ENCODE data around the gene ZNF417.

Gene ZNF417

GRCh38 chr19:57927587-57927986, 11.2 kb upstream of the ZNF417 start:
- Histone ChIP-seq H3K9me3 (ENCODE audit: low read length) (peaks cover 2% of the 10 kb centered on the region; the same call in 1 of the 2 replicates), H3K27ac (ENCODE audit: low read depth, low read length, poor library complexity, severe bottlenecking) (no peak overlapping the region), H3K27me3 (ENCODE audit: insufficient read depth, low read length) (no peaks in the 10 kb centered on the region), H3K9me2 (ENCODE audit: low read depth, low read length) (no peaks in the 10 kb centered on the region), H3K36me3 (ENCODE audit: insufficient read depth, low read length) (no peaks in the 10 kb centered on the region), H3K4me1 (ENCODE audit: insufficient read depth, low read length, severe bottlenecking) (no peaks in the 10 kb centered on the region), H3K79me2 (ENCODE audit: insufficient read depth, low read length) (no peaks in the 10 kb centered on the region), H2AFZ (ENCODE audit: low read length) (no peak overlapping the region), H3K4me3 (ENCODE audit: low read depth, low read length, poor library complexity, severe bottlenecking) (no peak overlapping the region), H3K9ac (ENCODE audit: low read length) (no peak overlapping the region), H3K4me2 (ENCODE audit: low read length) (no peak overlapping the region), H3F3A (ENCODE audit: insufficient read depth, low read length) (no peaks in the 10 kb centered on the region), H4K20me1 (ENCODE audit: insufficient read depth, low read length) (no peaks in the 10 kb centered on the region)
- no peak for TF ChIP-seq CTCF (IDR thresholded peaks at IDR 0.05; ENCODE audit: low read length)
- no peak for TF ChIP-seq EZH2 (IDR thresholded peaks at IDR 0.05; ENCODE audit: borderline replicate concordance, low read length)

- Histone ChIP-seq H3K4me2 (ENCODE audit: low read length) (no peak overlapping the region), H3K9ac (ENCODE audit: low read length) (no peak overlapping the region), H3K27ac (ENCODE audit: low read depth, low read length, poor library complexity, severe bottlenecking) (no peak overlapping the region), H3K27me3 (ENCODE audit: insufficient read depth, low read length) (no peaks in the 10 kb centered on the region), H3K36me3 (ENCODE audit: insufficient read depth, low read length) (peaks cover 50% of the 10 kb centered on the region), H3K79me2 (ENCODE audit: insufficient read depth, low read length) (peaks cover 9% of the 10 kb centered on the region; the same call in 1 of the 2 replicates), H3K9me2 (ENCODE audit: low read depth, low read length) (no peaks in the 10 kb centered on the region), H2AFZ (ENCODE audit: low read length) (no peak overlapping the region), H3F3A (ENCODE audit: insufficient read depth, low read length) (no peaks in the 10 kb centered on the region), H3K9me3 (ENCODE audit: low read length) (0 out of 2 replicates have a peak, but pooled peaks cover 2% of the 10 kb centered on the region), H3K4me1 (ENCODE audit: insufficient read depth, low read length, severe bottlenecking) (peaks cover 9% of the 10 kb centered on the region), H4K20me1 (ENCODE audit: insufficient read depth, low read length) (no peaks in the 10 kb centered on the region), H3K4me3 (ENCODE audit: low read depth, low read length, poor library complexity, severe bottlenecking) (no peak overlapping the region)
- no peak for TF ChIP-seq EZH2 (IDR thresholded peaks at IDR 0.05; ENCODE audit: borderline replicate concordance, low read length)
- no peak for TF ChIP-seq CTCF (IDR thresholded peaks at IDR 0.05; ENCODE audit: low read length)
These were observed 1.9 kb downstream of the ZNF417 start for GRCh38 chr19:57914531-57914930.

- Histone ChIP-seq H3K4me1 (ENCODE audit: insufficient read depth, low read length, severe bottlenecking) (no peaks in the 10 kb centered on the region), H3K4me2 (ENCODE audit: low read length) (no peak overlapping the region), H3K9me2 (ENCODE audit: low read depth, low read length) (no peaks in the 10 kb centered on the region), H3K9me3 (ENCODE audit: low read length) (0 out of 2 replicates have a peak, but pooled peaks cover 6% of the 10 kb centered on the region), H3K27ac (ENCODE audit: low read depth, low read length, poor library complexity, severe bottlenecking) (no peak overlapping the region), H2AFZ (ENCODE audit: low read length) (no peak overlapping the region), H3K9ac (ENCODE audit: low read length) (no peak overlapping the region), H3K79me2 (ENCODE audit: insufficient read depth, low read length) (no peaks in the 10 kb centered on the region), H4K20me1 (ENCODE audit: insufficient read depth, low read length) (no peaks in the 10 kb centered on the region), H3K4me3 (ENCODE audit: low read depth, low read length, poor library complexity, severe bottlenecking) (no peak overlapping the region), H3K27me3 (ENCODE audit: insufficient read depth, low read length) (no peaks in the 10 kb centered on the region), H3F3A (ENCODE audit: insufficient read depth, low read length) (no peaks in the 10 kb centered on the region), H3K36me3 (ENCODE audit: insufficient read depth, low read length) (peaks cover 53% of the 10 kb centered on the region)
- TF ChIP-seq EZH2 (IDR thresholded peaks at IDR 0.05; ENCODE audit: borderline replicate concordance, low read length), result no peak
- no peak for TF ChIP-seq CTCF (IDR thresholded peaks at IDR 0.05; ENCODE audit: low read length)
These were observed 9.0 kb downstream of the ZNF417 start for GRCh38 chr19:57907394-57907793.
